AML-193 (cell line): ENCODE measurements around the gene DRD5.

Source experiments
- DNase-seq, 2 experiments: peaks; one replicate each; lab custom pipeline; 2025; lab: John Stamatoyannopoulos, UW

The DRD5 gene

GRCh38 chr4:9816285-9816684 lies 34.9 kb downstream of the DRD5 start:
- DNase-seq = no peak

DNA sequence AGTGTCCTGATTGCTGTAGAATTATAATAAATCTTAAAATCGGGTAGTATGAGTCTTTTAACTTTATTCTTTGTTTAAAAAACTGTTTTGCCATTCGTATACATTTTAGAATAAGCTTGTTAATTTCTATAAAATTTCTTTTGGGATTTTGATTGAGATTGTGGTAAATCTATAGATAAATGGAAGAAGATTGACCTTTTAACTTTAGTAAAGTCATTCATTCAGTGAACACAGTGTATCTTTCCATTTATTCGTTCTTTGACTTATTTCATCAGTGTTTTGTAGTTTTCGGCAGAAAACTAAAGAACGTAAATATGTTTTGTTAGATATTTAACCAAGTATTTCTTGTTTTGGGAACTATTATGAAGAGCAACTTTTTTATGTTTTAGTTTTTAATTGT lies 38.9 kb downstream of the DRD5 start:
- no peak for DNase-seq

- DNase-seq = no peak
Observed at GRCh38 chr4:9825049-9825448, 43.6 kb downstream of the DRD5 start.

DNA sequence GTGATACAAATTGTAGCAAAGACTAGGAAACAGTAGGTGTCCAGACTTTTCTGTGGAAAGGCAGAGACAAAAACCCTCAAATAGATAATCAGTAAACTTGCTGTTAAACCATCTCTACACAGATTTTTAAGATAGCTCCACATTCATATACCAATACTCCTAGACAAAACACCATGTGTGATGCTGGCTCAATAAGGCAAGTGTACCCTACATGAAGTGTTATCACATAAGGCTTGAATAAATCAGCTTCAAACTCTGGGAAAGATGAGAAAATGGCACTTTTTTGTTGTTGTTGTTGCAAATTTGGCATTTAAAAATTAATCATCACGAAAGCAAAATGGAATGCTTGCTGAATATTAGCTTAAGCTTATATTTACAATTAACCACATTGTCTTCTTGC lies 45.1 kb downstream of the DRD5 start:
- no peak for DNase-seq

DNA sequence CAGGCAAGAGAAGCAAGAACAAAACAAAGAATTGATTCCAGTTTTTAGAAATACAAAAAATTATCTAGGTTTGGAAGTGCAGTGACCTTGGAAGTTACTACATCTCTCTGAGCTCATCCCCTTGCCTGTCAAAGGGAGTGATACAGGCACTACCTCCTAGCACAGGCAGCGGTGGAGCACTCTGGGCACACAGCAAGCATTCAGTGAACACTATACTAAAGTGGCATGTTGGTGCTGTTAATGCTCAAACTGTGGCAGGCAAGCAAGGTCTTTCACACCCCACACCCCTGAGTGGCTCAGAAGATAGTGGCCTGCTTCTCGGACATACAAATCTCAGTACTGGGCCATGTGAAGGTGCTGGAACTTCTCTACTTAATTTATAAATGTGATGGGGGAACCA lies 51.2 kb downstream of the DRD5 start:
- no peak for DNase-seq

GRCh38 chr4:9833421-9833820 lies 52.0 kb downstream of the DRD5 start:
- DNase-seq = no peak
